NCI-H2081 (cell line): Measurements from ENCODE around the gene CENPU.
"Not testable (repeated sequence)": the region's sequence is repeated elsewhere in the genome, so short reads cannot be mapped to it uniquely, and the experiment has no call there.

Experiments used
- DNase-seq, 2 experiments: peaks; one replicate each; lab custom pipeline; 2025; lab: John Stamatoyannopoulos, UW

CENPU gene

DNA sequence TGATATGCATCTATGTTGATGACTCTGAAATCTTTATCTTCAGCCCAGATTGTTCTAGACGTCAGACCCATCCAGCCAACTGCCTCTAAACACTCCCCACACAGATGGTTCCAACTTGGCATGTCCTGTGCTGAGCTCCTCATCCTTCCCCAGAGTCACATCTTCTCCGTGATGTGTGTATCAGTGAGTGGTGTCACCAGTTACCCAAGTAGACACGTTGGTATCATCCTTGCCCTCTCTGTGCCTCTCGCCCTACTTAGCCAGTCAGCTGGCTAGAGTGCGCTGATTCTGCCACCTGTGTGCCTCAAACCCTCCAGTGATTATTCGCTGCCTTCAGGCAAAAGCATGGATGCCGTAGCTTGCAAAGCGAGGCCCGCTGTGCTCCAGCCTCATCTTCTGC, 65.8 kb downstream of the CENPU start:
- no peak for DNase-seq

DNA sequence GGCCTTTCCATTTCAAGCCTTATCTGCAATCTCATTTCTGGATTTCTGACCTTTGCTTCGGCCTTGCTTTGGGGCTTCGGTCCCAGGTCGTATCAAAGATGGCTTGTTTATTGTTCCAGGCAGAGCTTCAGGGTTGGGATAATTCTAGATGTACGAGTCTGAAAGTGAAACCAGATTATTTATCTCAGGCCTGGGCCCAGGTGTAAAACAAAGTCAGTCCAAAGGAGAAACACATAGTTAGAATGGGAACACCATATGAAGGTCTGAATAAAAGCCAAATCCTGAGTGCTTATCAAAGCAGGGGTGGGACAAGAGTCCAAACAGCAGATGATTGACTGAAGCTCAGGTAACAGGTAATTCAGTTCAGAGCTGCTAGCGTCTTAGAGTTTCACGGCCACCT, 67.2 kb downstream of the CENPU start:
- DNase-seq = no peak

DNA sequence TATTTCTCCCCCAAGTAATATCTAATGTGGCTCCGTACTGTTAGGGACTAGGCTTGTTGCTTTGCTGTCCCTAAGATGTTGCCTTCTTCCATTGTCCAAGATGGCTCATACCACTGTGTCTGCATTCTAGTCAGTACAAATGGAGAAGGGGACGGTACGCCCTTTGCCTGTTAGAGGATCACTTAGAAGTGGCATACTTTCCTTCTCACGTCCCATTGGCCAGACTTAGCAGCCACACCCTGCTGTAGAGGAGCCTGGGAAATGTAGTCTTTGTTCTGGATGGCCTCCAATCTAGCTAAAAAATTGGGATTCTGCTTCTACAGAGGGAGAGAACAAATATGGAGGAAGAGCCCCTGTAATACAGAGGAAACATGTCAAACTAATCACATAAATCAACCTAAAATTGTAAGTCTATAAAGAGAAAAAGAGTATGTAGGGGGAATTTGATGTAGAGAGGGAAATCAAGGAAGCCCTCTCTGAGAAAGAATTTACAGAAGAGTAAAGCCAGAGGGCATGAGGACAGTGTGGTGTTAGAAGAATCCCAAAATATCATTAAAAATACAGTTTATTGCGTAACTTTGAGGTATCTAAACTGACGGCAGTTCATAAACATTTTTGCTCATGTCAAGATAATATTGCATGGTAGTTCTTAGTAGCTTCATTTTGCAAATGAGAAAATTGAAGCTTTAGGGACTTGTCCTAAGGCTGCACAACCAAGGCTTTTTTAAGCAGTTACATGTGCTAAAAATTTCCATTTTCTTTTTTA, 69.3 kb downstream of the CENPU start:
- DNase-seq = no peak

DNA sequence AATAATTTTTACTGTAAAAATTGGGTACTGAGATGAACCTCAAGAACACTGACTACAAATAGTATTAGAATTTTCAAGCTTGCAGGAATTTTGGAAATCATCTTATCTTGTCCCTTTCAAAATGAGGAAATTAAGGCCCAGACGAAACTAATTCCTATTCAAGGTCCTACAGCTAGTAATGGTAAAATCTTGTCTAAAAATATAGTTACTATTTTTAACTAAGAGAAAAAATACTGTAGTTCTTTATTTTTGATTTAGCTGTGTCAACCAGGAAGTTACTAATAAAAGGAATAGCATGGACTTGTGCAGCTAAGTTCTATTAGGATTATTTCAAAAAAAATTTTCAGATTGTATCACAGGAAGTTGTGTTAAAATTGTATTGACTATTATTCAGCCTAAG, 71.7 kb downstream of the CENPU start:
- DNase-seq = no peak

DNA sequence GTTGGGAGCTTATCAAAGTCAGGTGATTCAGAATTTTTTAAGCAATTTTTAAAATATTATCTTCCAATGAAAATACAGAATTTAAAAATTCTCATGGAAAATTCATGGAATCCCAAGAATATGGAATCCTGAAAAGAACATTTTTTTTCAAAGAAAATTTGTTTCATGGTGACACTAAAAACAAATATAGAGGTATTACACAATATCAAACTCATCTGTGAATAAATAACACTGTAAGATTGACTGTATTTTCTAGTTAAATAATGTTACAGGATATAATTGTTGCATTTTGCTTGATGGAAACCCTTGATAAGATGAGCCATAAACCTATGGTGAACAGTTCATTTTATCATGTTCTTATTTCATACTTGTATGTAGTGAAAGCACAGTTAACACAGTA, 72.9 kb downstream of the CENPU start:
- no peak for DNase-seq

DNA sequence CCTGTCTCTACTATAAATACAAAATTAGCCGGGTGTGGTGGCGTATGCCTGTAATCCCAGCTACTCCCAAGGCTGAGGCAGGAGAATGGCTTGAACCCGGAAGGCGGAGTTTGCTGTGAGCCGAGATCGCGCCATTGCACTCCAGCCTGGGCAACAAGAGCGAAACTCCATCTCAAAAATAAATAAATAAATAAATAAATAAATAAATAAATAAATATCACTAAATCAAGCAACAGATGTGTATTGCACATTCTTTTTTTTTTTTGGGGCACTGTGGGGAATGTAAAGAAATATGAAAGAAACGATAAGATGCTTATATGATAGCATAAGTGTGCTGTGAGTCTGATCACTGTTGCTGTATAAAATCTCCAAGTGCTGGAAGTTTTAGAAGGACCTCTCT, 76.1 kb downstream of the CENPU start:
- not testable (repeated sequence) for DNase-seq

DNA sequence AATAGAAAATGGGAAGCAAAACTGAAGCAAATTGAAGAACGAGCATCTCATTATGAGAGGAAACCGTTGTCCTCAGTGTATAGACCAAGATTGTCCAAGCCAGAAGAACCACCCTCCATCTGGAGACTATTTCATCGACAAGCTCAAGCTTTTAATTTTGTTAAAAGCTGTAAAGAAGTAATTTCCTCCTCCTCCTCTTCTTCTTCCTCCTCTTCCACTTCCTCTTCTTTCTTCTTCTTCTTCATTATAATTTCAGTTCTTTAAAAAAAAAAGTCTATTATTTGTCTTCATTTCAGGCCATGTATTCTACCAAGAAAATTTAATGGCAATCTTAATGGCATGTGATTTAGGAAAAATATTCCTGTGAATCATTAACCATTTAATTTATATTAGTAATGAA, 76.8 kb downstream of the CENPU start:
- no peak for DNase-seq

DNA sequence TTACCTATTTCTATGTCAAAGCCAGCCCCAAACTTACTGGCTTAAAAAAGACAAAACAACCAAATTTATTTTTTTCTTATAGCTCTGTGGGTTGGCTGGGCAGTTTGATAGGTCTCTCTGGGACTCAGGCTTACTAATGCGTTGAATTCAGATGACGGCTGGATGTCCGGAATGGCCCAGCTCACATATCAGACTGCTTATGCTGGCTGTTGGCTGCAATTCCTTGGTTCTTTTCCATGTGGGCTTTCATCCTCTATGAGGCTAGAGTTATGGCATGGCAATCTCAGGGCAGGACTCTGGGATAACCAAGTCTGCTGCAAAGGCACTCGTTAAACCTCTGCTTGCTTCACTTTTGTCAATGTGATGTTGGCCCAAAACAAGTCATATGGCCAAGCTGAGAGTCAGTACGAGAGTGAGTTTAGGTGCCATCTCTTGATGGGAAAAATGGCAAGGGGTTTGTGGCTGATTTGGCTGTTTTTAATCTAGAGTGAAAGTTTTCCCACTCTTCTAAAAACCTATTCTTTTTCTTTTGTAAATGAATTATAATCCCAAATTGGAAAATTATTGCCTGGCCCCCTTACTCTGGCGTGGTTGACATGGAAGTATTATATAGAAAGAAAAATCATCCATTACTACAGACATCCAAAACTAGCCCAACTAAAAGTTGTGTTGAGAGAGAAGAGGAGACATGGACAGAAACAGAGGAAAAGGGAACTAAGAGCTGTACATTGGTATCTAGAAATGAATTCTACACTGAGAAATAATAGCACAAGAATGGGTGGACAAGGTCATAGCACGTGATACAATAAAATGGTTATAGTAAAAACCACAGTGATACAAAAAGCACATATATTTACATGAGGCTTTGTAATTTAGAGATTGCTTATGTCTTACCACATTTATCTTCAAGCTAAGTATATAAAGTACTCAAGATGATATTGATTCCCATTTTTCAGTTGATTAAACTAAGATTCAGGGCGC, 77.7 kb downstream of the CENPU start:
- DNase-seq = no peak

DNA sequence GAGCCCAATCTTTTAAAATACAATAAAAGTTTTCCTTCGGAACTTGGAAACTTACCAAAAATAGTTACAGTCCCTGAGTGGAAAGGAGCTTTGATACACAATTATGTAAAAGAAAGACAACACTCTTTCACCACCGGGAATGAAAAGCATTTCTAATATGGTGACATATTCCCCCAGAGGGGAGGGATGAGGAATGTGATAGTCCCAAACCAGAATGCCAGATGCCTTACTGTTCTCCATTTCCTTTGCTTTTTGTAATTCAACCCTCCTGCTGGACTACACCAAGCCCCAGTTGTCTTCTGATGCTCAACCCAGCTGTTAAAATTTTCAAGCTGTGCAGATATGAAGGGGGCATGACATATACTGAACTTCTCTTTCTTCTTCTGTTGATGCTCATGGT, 80.2 kb downstream of the CENPU start:
- no peak for DNase-seq

DNA sequence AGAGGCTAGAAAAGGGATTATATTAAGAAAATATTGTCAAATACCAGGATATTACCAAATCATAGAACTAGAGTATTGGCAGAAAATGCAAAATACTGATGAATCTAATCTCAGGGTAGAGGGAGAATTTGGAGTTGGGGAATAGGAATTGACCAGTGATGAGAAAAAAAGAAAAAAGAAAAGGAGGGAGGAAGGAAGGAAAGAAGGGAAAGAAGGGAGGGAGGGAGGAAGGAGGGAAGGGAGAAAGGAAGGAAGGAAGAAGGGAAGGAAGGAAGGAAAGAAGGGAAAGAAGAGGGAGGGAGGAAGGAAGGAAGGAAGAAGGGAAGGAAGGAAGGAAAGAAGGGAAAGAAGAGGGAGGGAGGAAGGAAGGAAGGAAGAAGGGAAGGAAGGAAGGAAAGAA, 81.2 kb downstream of the CENPU start:
- DNase-seq = not testable (repeated sequence)

DNA sequence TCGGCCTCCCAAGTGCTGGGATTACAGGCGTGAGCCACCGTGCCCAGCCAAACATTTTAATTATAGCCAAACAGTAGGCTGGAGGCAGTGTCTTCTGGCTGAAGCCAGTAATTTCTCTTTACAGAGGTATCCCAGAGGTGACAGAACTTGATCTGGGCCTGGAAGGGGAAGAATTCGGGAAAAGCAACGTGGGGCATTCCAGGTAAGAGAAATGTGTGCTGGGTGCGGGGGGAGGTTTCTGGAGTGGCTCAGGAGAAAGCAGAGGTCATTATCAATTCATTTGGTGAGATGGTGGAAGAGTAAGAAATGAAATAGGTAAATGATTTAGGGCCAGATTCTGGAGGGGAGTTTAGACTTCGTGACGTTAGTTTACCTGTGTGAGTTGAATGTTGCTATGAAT, 82.0 kb downstream of the CENPU start:
- DNase-seq = no peak

DNA sequence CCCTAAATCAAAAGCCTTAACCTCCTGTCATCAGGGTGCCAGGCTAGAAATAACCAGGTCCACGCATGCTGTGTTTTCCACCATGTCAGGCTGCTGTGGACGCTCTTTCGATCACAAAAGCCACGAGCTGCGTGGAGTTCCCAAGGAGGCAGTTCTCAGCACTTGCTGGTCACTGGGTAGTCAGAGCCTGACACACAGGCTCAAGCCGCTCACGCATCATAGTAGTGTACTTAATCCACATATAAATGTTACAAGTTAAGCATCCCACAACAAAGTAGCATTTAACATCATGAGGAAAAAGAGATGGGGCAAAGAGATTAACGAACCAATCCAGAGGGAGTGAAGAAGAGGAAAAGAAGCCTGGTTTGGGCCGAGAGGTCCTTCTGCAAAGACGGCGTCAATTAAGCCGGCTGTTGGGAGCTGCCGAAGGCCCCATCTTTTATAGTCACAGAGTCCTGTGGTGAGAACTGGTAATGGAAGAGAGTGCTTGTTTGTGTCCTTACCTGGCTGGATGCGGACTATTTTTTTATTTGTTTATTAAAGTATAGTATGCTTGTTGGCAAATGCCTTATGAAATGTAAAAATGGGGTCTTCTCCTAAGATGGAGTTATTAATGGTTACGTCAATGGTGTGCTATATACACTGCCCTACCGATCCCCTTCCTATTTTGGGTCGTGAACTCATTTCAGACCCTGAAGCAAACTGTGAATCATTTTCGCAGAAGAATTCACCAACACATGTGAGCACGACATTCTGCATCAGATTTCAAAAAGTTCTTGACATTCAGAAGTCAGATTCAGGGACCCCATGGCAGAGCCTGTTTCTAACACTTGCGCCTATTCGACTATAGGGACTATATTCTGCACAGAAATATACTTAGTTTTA, 83.7 kb downstream of the CENPU start:
- peak in 1 of 2 experiments; percentile 32 for DNase-seq

DNA sequence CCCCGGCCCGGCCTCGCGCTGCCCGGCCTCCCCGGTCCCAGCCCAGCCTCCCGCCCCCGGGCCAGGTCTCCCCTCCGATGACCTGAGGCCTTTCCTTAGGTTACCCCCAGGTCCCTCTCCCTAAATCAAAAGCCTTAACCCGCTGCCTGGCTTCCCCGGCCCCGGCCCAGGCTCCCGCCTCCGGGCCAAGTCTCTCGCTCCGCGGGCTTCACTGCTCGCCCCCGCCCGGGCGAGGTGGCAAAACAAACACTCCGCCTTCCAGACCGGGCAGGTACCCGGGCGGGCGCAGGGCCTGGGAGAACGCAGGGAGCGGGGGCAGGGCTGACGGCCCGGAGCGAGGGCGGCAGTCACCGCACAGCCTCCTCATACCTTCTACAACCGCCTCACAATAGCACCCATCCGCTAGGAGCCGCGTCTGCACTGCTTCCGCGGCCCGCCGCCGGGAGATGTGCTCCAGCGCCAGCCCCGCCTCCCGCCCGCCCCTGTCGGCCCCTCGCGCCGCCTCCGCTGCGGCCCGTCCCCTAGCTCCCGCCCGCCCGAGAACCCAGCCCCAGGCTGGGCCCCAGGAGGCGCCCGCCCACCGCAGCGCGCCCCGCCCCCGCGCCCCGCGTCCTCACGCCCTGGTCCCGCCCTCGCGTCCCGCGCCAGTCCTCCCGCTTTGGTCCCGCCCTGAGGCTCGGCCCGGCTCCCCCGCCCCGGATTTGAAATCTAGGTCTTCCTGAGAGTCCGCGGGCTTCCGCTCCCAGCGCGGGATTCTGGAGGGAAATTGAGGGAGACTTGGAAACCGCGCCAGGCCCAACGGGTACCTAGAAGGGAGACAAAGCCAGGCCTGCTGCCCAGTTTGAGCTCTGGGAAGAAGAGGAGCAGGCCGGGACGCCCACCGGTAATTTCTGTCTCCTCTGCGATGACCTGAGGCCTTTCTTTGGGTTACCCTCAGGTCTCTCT, 84.6 kb downstream of the CENPU start, which contains the start of the genes CASP3 and PRIMPOL:
Gene CASP3 (minus strand): TSS at position 422 of the 945 bp plus-strand sequence. CDS start 10,994 bp downstream, outside the sequence.
Gene PRIMPOL (plus strand): TSS at position 713 of the 945 bp plus-strand sequence. CDS start 7,403 bp downstream, outside the sequence.
- DNase-seq = peak; percentile 87 to 88

DNA sequence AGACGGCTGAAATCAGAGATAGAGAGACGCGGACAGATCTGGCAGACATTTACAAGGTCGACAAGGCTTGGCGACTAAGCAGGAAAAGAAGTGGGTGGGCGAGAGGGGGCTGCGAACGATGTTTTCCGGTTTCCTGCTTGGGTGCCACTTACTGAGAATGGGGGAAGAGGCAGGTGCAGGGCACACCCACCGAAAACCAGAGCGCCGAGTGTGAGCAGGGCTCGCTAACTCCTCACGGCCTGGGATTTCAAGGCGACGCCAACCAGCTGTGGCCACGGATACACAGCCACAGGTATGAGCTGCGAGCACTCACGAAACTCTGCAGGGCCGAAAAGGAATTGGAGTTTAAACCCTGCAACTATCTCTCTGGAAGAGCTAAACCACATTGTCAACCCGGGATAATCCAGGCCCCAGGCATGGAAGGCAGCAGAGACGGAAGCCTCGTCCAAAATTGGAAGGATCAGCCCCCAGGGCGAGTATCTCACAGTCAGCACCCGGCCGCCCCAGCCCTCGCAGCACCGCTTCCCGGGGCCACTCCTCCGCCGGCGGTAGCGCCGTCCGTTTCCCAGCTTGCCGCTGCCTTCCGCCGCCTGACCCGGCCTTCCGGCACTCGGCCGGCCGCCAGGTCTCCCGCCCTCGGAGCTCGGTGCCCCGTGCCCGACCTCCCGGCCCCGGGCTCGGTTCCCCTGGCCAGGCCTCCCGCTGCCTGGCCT, 85.4 kb downstream of the CENPU start:
- peak in 1 of 2 experiments; percentile 39 for DNase-seq

DNA sequence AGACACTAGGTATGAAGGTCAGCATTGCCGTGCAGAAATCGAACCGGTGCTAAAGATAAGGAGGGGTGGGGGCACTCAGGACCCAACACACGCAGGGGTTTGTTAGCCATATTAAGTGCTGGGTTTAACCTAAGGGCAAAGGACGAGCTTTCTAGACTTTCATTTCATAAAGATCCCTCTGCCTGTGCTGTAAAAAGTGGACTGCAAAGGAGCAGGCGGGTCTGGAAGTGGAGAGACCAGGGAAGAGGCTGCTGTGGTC, 85.9 kb downstream of the CENPU start:
- no peak for DNase-seq

DNA sequence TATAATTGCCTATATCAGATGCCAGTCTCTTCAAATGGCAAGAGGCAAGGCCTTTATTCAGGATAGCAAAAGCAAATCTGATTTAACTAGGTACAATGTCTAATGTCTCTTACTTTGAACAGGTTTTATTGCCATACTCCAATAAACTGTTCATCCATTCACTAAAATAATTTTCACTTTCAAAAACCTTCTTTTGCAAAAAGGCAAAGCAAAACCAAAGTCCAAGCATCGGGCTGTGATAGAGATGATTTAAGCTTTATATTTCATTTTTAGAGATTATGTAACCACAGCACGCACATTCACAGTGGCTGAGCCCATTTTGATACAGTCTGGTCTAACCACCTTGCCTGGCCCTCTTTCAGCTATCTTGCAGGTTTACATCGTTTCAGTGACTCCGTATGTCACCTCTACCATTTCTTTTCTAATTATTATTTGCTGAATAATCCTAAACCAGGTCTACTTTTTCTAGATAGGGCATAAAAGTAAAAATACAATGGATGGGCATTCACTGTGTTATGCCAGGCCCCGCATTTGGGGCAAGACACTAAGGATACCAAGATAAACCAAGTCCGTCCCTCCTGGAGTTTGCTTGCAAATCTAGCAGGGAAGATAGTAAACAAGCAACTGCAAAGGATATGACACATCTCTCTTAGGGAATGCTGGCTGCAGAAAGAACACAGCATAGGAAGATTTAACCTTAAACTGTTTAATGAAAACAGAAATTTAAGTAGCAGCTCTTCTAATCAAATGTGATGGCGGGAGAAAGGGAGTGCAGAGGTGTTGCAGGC, 86.4 kb downstream of the CENPU start:
- DNase-seq = no peak

DNA sequence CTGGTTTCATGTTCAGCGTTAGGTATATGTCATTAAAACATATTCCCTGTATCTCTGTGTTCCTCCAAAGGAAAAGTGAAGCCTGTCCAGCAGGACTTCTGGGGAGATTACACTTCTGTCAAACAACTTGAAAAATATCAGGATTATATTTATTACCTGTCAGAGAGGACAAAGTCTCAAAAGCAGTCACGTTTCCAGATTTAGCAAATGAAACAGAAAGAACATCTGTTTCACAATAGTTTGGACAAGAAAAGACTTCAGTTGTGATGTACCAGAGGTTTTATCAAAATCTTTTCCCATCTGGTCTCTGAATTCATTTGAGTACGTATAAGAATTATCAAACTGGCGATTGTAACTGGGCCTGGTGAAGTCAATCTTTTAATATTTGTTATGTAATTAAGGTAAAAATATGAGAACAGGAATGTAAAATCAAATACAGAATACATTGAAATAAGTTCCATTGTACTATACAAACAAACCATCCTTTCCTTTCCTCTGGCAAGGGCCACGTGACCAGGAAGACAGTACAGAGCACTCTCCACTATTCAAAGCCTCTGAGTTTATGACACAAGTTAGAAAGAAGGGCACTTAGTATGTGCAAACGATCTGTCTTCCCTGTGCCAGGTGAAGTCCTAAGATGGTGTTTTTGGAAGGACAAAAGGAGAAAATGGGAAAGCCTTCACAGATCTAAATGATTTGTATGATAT, 87.8 kb downstream of the CENPU start:
- DNase-seq = no peak

DNA sequence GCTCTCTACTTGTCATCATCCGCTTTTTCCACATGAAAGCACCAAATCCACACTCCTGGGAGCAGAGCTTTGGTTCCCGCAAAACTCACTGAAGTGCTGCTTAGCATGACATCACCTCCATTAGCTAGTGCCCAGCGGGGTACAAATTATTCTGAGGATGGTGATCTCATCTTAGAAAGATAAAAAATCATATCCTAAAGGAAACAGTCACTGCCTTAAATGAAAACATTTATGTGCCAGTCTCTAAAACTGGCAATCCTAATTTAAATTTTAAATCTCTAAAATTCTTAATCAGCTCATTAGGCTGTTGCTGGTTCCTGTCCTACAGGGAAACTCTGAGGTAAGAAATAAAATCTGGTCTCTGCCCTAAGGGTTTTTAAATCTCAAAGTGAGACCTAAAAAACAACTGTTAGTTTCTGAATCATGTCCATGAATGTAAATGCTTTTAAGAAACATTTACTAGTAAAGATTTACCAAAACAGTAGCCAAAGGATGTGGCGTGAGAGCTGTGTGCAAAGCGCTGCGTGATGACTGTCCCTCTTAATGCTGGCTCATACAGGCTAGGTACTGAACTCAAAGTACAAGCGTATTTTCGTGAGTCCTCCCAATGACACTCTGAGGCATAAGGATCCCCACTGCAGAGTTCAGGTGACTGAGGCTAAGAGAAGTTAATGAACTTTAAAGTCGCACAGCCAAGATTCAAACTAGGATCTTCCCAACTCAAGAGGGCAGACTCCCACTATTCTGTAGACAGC, 89.2 kb downstream of the CENPU start:
- DNase-seq = no peak
